Transverse colon (tissue), 4 donors: ENCODE results near the gene BAIAP2. TPM values are rescaled to one million over a fixed set of nuclear protein-coding genes. Genes with fewer than 3 reads are reported as not detected.

Source experiments
- DNase-seq: peaks from one replicate; pipeline ENCODE4 v3.0.0-alpha.2; 2019
- H3K27ac ChIP-seq, 4 donors: fragments of 200-600 bp; sonication (generic); 2 replicates each; pipeline ENCODE4 v1.5.1; 2016 to 2018; ENCODE audit warnings: inconsistent platforms in 4 of 4
- H3K27me3 ChIP-seq: fragments of 200-600 bp; sonication (generic); 2 replicates; pipeline ENCODE4 v1.5.1; 2017; ENCODE audit warnings: inconsistent platforms
- H3K36me3 ChIP-seq, 4 donors: fragments of 200-600 bp; sonication (generic); 2 replicates each; pipeline ENCODE4 v1.5.1; 2017 to 2019; ENCODE audit warnings: inconsistent platforms in 4 of 4
- H3K4me1 ChIP-seq, 4 donors: fragments of 200-600 bp; sonication (generic); 2 replicates each; pipeline ENCODE4 v1.5.1; 2017 to 2020; ENCODE audit warnings: inconsistent platforms in 4 of 4
- H3K4me3 ChIP-seq, 4 donors: fragments of 200-600 bp; sonication (generic); 1 replicate in 1 of 4; 2 replicates in 3 of 4; pipeline versions ENCODE4 v1.5.1 to v1.6.1; 2017 to 2019; ENCODE audit warnings: inconsistent platforms in 4 of 4
- H3K9me3 ChIP-seq, 2 donors: fragments of 200-600 bp; sonication (generic); 2 replicates each; pipeline ENCODE4 v1.5.1; 2017 to 2019; ENCODE audit warnings: inconsistent platforms in 2 of 2
- CTCF ChIP-seq, 5 experiments: fragments of 200-600 bp in 3 of 5; fragments of 450-650 bp in 2 of 5; sonication (generic) in 3 of 5; IDR thresholded peaks; 1 replicate in 2 of 5; 2 replicates in 3 of 5; pipeline ENCODE4 v1.5.1; 2016 to 2017; ENCODE audit warnings: antibody characterized with exemption in 5 of 5, inconsistent platforms in 3 of 5, mild to moderate bottlenecking in 2 of 5, moderate library complexity in 1 of 5
- EP300 ChIP-seq: sonication (generic); formaldehyde crosslinking; IDR thresholded peaks from one replicate; pipeline ENCODE4 v1.6.1; 2017; ENCODE audit warnings: antibody characterized with exemption, low read depth
- POLR2A ChIP-seq: fragments of 450-650 bp; IDR thresholded peaks from one replicate; pipeline ENCODE4 v1.6.1; 2016; ENCODE audit warnings: antibody characterized with exemption, mild to moderate bottlenecking, moderate library complexity
- POLR2AphosphoS5 ChIP-seq, 3 donors: sonication (generic); formaldehyde crosslinking; IDR thresholded peaks; one replicate each; pipeline ENCODE4 v1.6.1; 2016; ENCODE audit warnings: antibody characterized with exemption in 3 of 3
- WGBS, 2 donors: methylation state at CpG; one replicate each; pipeline ENCODE4 v1.1.5; 2018; ENCODE audit warnings: low coverage in 1 of 2; 5-methylcytosine and 5-hydroxymethylcytosine counted together
- in situ Hi-C, 4 donors: fragments of 200-750 bp; cut with MboI; loops; one replicate each; pipeline versions ENCODE4 v1.15.0 to v1.15.1; 2017; ENCODE audit warnings: low sequenced_read_pairs in 3 of 4, low pct_ligation_motif_present in 1 of 4, low pct_unique_long_range_greater_than_20kb in 1 of 4
- intact Hi-C: fragments of 100-400 bp; cut with DNase I; formaldehyde crosslinking; loops from one replicate; pipeline ENCODE4 v1.15.1; 2023; ENCODE audit warnings: low total_unique reads
- total RNA-seq, 4 donors: library from RNA; depleted of rRNA; stranded (reverse); fragments of >200 nt; gene quantifications; one replicate each; pipeline ENCODE4 v1.1.0, GENCODE V29; 2016

The BAIAP2 gene
- total RNA-seq, 4 donors from 2014 or later = 11.7 to 62.1 (median 39.6) TPM

DNA sequence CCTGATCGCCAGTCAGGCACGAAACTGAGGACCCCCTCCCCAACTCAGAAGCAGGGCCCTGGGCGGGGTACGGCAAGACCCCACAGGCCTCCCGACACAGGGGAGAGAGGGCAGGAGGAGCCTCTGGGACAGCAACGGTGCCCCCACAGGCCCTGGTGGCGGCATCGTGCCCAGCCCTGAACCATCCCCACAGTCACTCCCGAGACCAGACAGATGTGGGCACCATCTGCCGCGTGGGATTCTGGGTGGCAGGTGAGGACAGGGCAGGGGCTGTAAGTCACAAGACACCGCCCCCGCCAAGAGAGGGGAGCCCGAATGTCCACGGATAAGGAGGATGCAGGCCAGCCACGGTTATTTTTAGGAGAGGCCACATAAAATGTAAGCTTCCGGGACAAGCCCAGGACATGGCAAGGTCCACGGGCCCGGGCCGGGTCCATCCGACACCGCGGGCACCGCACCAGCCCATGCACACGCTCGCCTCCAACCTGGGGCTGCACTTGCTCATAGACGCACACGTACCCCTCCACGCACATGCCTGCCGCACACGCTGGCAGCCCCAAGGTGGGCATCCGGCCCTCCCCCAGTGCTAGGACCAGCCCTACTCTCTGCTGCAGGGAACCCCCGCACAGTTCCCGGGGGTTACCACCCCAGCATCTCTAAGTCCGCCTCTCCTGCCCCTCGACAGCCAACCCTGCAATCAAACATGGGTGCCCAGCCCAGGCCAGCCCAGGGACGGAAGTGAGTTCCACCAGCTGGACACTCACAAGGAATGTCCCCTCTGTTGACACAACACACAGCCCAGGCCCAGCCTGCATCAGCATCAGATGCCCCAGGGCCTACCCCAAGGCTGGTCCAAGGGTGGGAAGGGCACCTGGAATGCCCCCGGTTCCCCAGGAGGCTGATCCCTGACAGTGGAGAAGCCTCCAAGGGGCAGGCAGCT is 122.2 kb downstream of the BAIAP2 start:
- Histone ChIP-seq H3K4me3 (no peak overlapping the region), H3K9me3 (no peaks in the 10 kb centered on the region), H3K27ac (no peak overlapping the region), H3K4me1 (no peaks in the 10 kb centered on the region), H3K36me3 (no peaks in the 10 kb centered on the region), H3K27me3 (peaks cover 8% of the 10 kb centered on the region)
- TF ChIP-seq POLR2AphosphoS5 (IDR thresholded peaks at IDR 0.05) = no peak
- TF ChIP-seq CTCF (IDR thresholded peaks at IDR 0.05) = no peak
- TF ChIP-seq EP300 = no peak
- no peak for TF ChIP-seq POLR2A
- 85% methylated on average over 26 of the region's 38 CpGs; no CpG with 5 or more reads in 1 of the 2 donors for WGBS, 2 donors
- DNase-seq = no peak
- intact Hi-C loops = no loop called here
- in situ Hi-C loops = no loop called here

- in situ Hi-C loops (no loop called here), intact Hi-C loops (no loop called here)
- no peaks in the 10 kb centered on the region for H3K9me3 ChIP-seq
- no peaks in the 10 kb centered on the region for H3K36me3 ChIP-seq
- H3K4me1 ChIP-seq = no peaks in the 10 kb centered on the region
- TF ChIP-seq POLR2A (no peak), POLR2AphosphoS5 (IDR thresholded peaks at IDR 0.05) (no peak), CTCF (IDR thresholded peaks at IDR 0.05) (no peak), EP300 (no peak)
- H3K27me3 ChIP-seq = peaks cover 8% of the 10 kb centered on the region
- no peak overlapping the region for H3K27ac ChIP-seq
- WGBS, 2 donors = 91 to 95% methylated on average over 4 to 37 of the region's 39 CpGs
- DNase-seq = no peak
- no peak overlapping the region for H3K4me3 ChIP-seq
Measured at GRCh38 chr17:81157848-81158687, 123.1 kb downstream of the BAIAP2 start.

- H3K4me3 ChIP-seq = no peak overlapping the region
- 90% methylated on average over 43 of the region's 43 CpGs; no CpG with 5 or more reads in 1 of the 2 donors for WGBS, 2 donors
- H3K27ac ChIP-seq = no peak overlapping the region
Measured at GRCh38 chr17:81158688-81159590, 124.0 kb downstream of the BAIAP2 start.

More at GRCh38 chr17:81158688-81159590, 124.0 kb downstream of the BAIAP2 start:
- intact Hi-C loops = no loop called here
- no peaks in the 10 kb centered on the region for H3K9me3 ChIP-seq
- no peaks in the 10 kb centered on the region for H3K4me1 ChIP-seq
- DNase-seq = no peak
- no peaks in the 10 kb centered on the region for H3K36me3 ChIP-seq
- H3K27me3 ChIP-seq = peaks cover 17% of the 10 kb centered on the region
- in situ Hi-C loops = no loop called here
- TF ChIP-seq CTCF (IDR thresholded peaks at IDR 0.05) (no peak), POLR2AphosphoS5 (IDR thresholded peaks at IDR 0.05) (no peak), EP300 (no peak), POLR2A (no peak)
